ENCODE results near the gene CCDC142. TPM values are rescaled to one million over a fixed set of nuclear protein-coding genes. Genes with fewer than 3 reads are reported as not detected.

The CCDC142 gene
- total RNA-seq, 4 donors from 2014 or later: 60.6 to 132 (median 94.7) TPM

GRCh38 chr2:74498500-74499266 is 15.9 kb upstream of the CCDC142 start:
- peak overlapping the region in 3 of 4 donors; percentile 16 to 49 (median 29) for H3K27ac ChIP-seq

GRCh38 chr2:74497777-74498499 is 15.1 kb upstream of the CCDC142 start:
- peaks cover 3 to 42% (median 21%) of the 10 kb centered on the region in 4 donors for H3K4me1 ChIP-seq
- TF ChIP-seq, protein P1, sequence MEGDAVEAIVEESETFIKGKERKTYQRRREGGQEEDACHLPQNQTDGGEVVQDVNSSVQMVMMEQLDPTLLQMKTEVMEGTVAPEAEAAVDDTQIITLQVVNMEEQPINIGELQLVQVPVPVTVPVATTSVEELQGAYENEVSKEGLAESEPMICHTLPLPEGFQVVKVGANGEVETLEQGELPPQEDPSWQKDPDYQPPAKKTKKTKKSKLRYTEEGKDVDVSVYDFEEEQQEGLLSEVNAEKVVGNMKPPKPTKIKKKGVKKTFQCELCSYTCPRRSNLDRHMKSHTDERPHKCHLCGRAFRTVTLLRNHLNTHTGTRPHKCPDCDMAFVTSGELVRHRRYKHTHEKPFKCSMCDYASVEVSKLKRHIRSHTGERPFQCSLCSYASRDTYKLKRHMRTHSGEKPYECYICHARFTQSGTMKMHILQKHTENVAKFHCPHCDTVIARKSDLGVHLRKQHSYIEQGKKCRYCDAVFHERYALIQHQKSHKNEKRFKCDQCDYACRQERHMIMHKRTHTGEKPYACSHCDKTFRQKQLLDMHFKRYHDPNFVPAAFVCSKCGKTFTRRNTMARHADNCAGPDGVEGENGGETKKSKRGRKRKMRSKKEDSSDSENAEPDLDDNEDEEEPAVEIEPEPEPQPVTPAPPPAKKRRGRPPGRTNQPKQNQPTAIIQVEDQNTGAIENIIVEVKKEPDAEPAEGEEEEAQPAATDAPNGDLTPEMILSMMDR (IDR thresholded peaks at IDR 0.05): no peak
- DNase-seq: peak in 2 of 3 donors; percentile 68 to 74
- H3K27me3 ChIP-seq: no peaks in the 10 kb centered on the region
- H3K4me3 ChIP-seq: peak overlapping the region; percentile 30 to 60 (median 52)
- peaks cover 0 to 16% (median 0%) of the 10 kb centered on the region in 3 donors for H3K36me3 ChIP-seq
- peak overlapping the region in 3 of 4 donors; percentile 16 to 49 (median 25) for H3K27ac ChIP-seq
- H3K9me3 ChIP-seq: no peaks in the 10 kb centered on the region

More at GRCh38 chr2:74498500-74499266, 15.9 kb upstream of the CCDC142 start:
- Histone ChIP-seq H3K9me3 (no peaks in the 10 kb centered on the region), H3K4me3 (peak overlapping the region; percentile 30 to 60 (median 52)), H3K4me1 (peaks cover 3 to 46% (median 26%) of the 10 kb centered on the region in 4 donors), H3K36me3 (peaks cover 0 to 8% (median 0%) of the 10 kb centered on the region in 3 donors), H3K27me3 (no peaks in the 10 kb centered on the region)
- TF ChIP-seq, protein P1 (IDR thresholded peaks at IDR 0.05): no peak
- TF ChIP-seq POLR2A (IDR thresholded peaks at IDR 0.05): no peak
- DNase-seq: peak in 2 of 3 donors; percentile 55 to 70

- peaks cover 3 to 38% (median 19%) of the 10 kb centered on the region in 4 donors for H3K4me1 ChIP-seq
- peaks cover 0 to 23% (median 0%) of the 10 kb centered on the region in 3 donors for H3K36me3 ChIP-seq
- H3K27ac ChIP-seq: peak overlapping the region in 1 of 4 donors; percentile 49
- H3K27me3 ChIP-seq: no peaks in the 10 kb centered on the region
- no peaks in the 10 kb centered on the region for H3K9me3 ChIP-seq
- H3K4me3 ChIP-seq: peak overlapping the region in 3 of 4 donors; percentile 50 to 60 (median 53)
- DNase-seq: no peak
- TF ChIP-seq POLR2A (IDR thresholded peaks at IDR 0.05): no peak
These were observed 14.4 kb upstream of the CCDC142 start for GRCh38 chr2:74496997-74497776.

- Histone ChIP-seq H3K4me3 (no peak overlapping the region), H3K36me3 (peaks cover 0 to 41% (median 0%) of the 10 kb centered on the region in 3 donors), H3K27me3 (no peaks in the 10 kb centered on the region), H3K4me1 (peaks cover 3 to 29% (median 19%) of the 10 kb centered on the region in 4 donors), H3K27ac (no peak overlapping the region), H3K9me3 (no peaks in the 10 kb centered on the region)
- DNase-seq: peak in 1 of 3 donors; percentile 5
- TF ChIP-seq, protein P1 (IDR thresholded peaks at IDR 0.05): no peak
- TF ChIP-seq POLR2A (IDR thresholded peaks at IDR 0.05): no peak
These were observed 12.6 kb upstream of the CCDC142 start for GRCh38 chr2:74495440-74495839.

DNA sequence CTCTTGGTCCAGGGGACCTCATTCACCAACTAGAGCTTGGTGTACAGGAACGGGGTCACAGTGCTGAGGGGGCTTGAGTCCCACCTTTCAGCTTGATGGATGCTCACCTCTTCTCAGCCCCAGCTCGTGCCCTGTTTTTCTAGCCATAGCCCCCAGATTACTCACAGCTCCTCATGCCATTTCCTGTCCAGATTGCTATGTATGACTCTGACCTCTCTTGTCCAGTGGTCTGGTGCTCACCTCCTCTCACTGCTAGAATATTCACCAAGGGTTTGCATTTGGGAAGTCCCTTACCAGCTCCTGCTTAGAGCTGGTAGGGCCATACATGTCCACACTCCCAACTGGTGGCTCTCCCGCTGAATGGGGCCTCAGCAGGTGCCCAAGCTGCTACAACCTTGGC is 10.7 kb upstream of the CCDC142 start:
- Histone ChIP-seq H3K4me1 (peaks cover 2 to 20% (median 7%) of the 10 kb centered on the region in 4 donors), H3K27ac (no peak overlapping the region), H3K9me3 (no peaks in the 10 kb centered on the region), H3K27me3 (no peaks in the 10 kb centered on the region), H3K36me3 (peaks cover 0 to 52% (median 0%) of the 10 kb centered on the region in 3 donors), H3K4me3 (no peak overlapping the region)
- no peak for TF ChIP-seq POLR2A (IDR thresholded peaks at IDR 0.05)
- TF ChIP-seq, protein P1 (IDR thresholded peaks at IDR 0.05): no peak
- peak in 1 of 3 donors; percentile 7 for DNase-seq

Measured in Peyer's patch (tissue), 4 donors.